Uterus (tissue), 2 donors: ENCODE data around the gene MPO.

Source experiments
- CTCF ChIP-seq, 4 experiments: fragments of 200-600 bp in 2 of 4; fragments of 450-650 bp in 2 of 4; sonication (generic) in 2 of 4; IDR thresholded peaks; one replicate each; pipeline ENCODE4 v1.5.1; 2016 to 2019; ENCODE audit warnings: antibody characterized with exemption in 4 of 4, mild to moderate bottlenecking in 2 of 4, moderate library complexity in 1 of 4
- POLR2A ChIP-seq, 2 donors: fragments of 450-650 bp; IDR thresholded peaks; one replicate each; pipeline ENCODE4 v1.6.1; 2016; ENCODE audit warnings: antibody characterized with exemption in 2 of 2, mild to moderate bottlenecking in 1 of 2, moderate library complexity in 1 of 2

DNA sequence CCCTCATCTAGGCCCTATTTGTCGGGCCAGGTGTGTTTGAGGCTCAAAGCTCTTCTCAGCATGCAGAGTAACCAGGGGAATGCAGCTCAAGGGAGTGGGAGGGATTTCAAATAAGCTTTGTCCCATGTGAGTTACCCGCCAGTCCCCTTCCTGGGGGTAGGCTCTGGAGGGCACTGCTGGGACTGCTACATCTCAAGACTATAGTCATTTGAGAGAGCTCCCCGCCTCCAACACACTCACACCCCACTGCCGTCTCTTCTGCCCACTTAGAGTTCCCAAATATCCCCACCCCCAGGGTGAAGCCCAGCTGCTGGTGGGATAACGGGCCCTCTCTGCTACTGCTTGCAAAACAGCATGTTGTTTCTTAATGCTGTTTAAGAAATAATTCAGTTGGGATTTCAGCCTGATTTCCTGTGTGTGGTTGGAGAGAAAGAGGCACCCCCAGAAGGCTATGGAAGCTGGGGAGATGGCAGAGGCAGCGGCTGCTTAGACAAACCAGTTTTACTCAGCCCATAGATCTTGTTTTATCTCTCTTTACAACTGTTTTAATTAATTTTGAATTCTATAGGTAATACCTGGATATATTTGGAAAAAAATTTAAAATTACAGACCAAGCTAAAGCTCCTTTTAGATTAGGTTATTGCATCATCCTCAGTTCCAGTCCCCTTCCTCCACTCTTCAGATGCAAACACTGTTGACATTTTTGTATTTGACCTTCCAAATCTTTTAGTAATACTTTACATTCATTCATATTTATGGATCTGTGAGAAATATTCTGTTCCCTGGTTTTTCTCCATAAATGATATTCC lies 4.1 kb upstream of the MPO start:
- no peak for TF ChIP-seq CTCF (IDR thresholded peaks at IDR 0.05)
- TF ChIP-seq POLR2A (IDR thresholded peaks at IDR 0.05): no peak
